Tibial nerve (tissue), 4 donors: ENCODE measurements around the gene STK4. TPM values are rescaled to one million over a fixed set of nuclear protein-coding genes. Genes with fewer than 3 reads are reported as not detected.
"Not testable (repeated sequence)": the region's sequence is repeated elsewhere in the genome, so short reads cannot be mapped to it uniquely, and the experiment has no call there.

ENCODE experiments used
- DNase-seq, 2 donors: peaks; one replicate each; pipeline ENCODE4 v3.0.0-alpha.2; 2019; ENCODE audit warnings: low spot score in 2 of 2
- H3K27ac ChIP-seq, 4 donors: fragments of 200-600 bp; sonication (generic) in 3 of 4; one replicate each; pipeline ENCODE4 v1.5.1; 2017 to 2019; ENCODE audit warnings: mild to moderate bottlenecking in 1 of 4
- H3K27me3 ChIP-seq, 2 donors: fragments of 200-600 bp; sonication (generic) in 1 of 2; one replicate each; pipeline versions ENCODE4 v1.5.1 to v1.6.0; 2017 to 2019
- H3K36me3 ChIP-seq, 3 donors: fragments of 200-600 bp; sonication (generic); one replicate each; pipeline ENCODE4 v1.5.1; 2018 to 2019
- H3K4me1 ChIP-seq, 4 donors: fragments of 200-600 bp; sonication (generic) in 3 of 4; one replicate each; pipeline ENCODE4 v1.5.1; 2017 to 2019
- H3K4me3 ChIP-seq, 4 donors: fragments of 200-600 bp; sonication (generic) in 3 of 4; one replicate each; pipeline ENCODE4 v1.5.1; 2017 to 2019; ENCODE audit warnings: mild to moderate bottlenecking in 1 of 4, moderate library complexity in 1 of 4
- H3K9me3 ChIP-seq, 4 donors: fragments of 200-600 bp; sonication (generic) in 3 of 4; one replicate each; pipeline ENCODE4 v1.5.1; 2017 to 2019
- CTCF ChIP-seq, 5 experiments: fragments of 200-600 bp in 3 of 5; fragments of 450-650 bp in 2 of 5; sonication (generic) in 3 of 5; IDR thresholded peaks; one replicate each; pipeline ENCODE4 v1.5.1; 2016 to 2019; ENCODE audit warnings: antibody characterized with exemption in 5 of 5, mild to moderate bottlenecking in 3 of 5, moderate library complexity in 2 of 5
- EP300 ChIP-seq, 2 donors: sonication (generic); formaldehyde crosslinking; IDR thresholded peaks; one replicate each; pipeline ENCODE4 v1.6.1; 2017; ENCODE audit warnings: antibody characterized with exemption in 2 of 2, mild to moderate bottlenecking in 1 of 2
- POLR2A ChIP-seq, 2 donors: fragments of 450-650 bp; IDR thresholded peaks; one replicate each; pipeline ENCODE4 v1.6.1; 2017; ENCODE audit warnings: antibody characterized with exemption in 2 of 2, mild to moderate bottlenecking in 2 of 2, moderate library complexity in 2 of 2
- WGBS, 2 donors: methylation state at CpG; one replicate each; pipeline ENCODE4 v1.1.5; 2018; 5-methylcytosine and 5-hydroxymethylcytosine counted together
- total RNA-seq, 4 donors: library from RNA; depleted of rRNA; stranded (reverse); fragments of >200 nt; gene quantifications; one replicate each; pipeline ENCODE4 v1.1.0, GENCODE V29; 2016

Gene STK4
- total RNA-seq, 4 donors from 2014 or later: 24.3 to 28.5 (median 27.1) TPM

- TF ChIP-seq EP300 (IDR thresholded peaks at IDR 0.05) (no peak), CTCF (IDR thresholded peaks at IDR 0.05) (no peak), POLR2A (IDR thresholded peaks at IDR 0.05) (no peak)
These were observed 55.3 kb downstream of the STK4 start for GRCh38 chr20:45021631-45022030.

GRCh38 chr20:45023140-45023539 lies 56.8 kb downstream of the STK4 start:
- not testable (repeated sequence) for H3K27me3 ChIP-seq, DNase-seq, H3K9me3 ChIP-seq, H3K4me3 ChIP-seq, H3K27ac ChIP-seq
- Histone ChIP-seq H3K36me3 (peaks cover 0 to 24% (median 0%) of the 10 kb centered on the region in 3 donors), H3K4me1 (peaks cover 0 to 36% (median 3%) of the 10 kb centered on the region in 4 donors)
- 88 to 92% methylated on average over 2 of the region's 2 CpGs for WGBS, 2 donors

More at GRCh38 chr20:45021631-45022030, 55.3 kb downstream of the STK4 start:
- Histone ChIP-seq H3K27ac (no peak overlapping the region), H3K4me3 (no peak overlapping the region), H3K9me3 (no peaks in the 10 kb centered on the region), H3K27me3 (no peaks in the 10 kb centered on the region), H3K36me3 (peaks cover 0 to 19% (median 0%) of the 10 kb centered on the region in 3 donors), H3K4me1 (peaks cover 0 to 51% (median 3%) of the 10 kb centered on the region in 4 donors)
- 49 to 54% methylated on average over 2 of the region's 2 CpGs for WGBS, 2 donors
- DNase-seq: no peak

- no peaks in the 10 kb centered on the region for H3K27me3 ChIP-seq
- WGBS, 2 donors: 75 to 79% methylated on average over 6 of the region's 6 CpGs
- TF ChIP-seq EP300 (IDR thresholded peaks at IDR 0.05) (no peak), CTCF (IDR thresholded peaks at IDR 0.05) (no peak), POLR2A (IDR thresholded peaks at IDR 0.05) (no peak)
- H3K9me3 ChIP-seq: no peaks in the 10 kb centered on the region
- H3K27ac ChIP-seq: no peak overlapping the region
- no peak overlapping the region for H3K4me3 ChIP-seq
- DNase-seq: no peak
- no peaks in the 10 kb centered on the region for H3K4me1 ChIP-seq
- H3K36me3 ChIP-seq: peaks cover 0 to 37% (median 0%) of the 10 kb centered on the region in 3 donors
These were observed 62.3 kb downstream of the STK4 start for GRCh38 chr20:45028424-45029136.

GRCh38 chr20:45029884-45030283 lies 63.6 kb downstream of the STK4 start:
- H3K9me3 ChIP-seq: no peaks in the 10 kb centered on the region
- peaks cover 0 to 35% (median 0%) of the 10 kb centered on the region in 3 donors for H3K36me3 ChIP-seq
- no peaks in the 10 kb centered on the region for H3K27me3 ChIP-seq
- H3K4me3 ChIP-seq: no peak overlapping the region
- TF ChIP-seq POLR2A (IDR thresholded peaks at IDR 0.05) (no peak), EP300 (IDR thresholded peaks at IDR 0.05) (no peak), CTCF (IDR thresholded peaks at IDR 0.05) (no peak)
- no peaks in the 10 kb centered on the region for H3K4me1 ChIP-seq
- H3K27ac ChIP-seq: no peak overlapping the region
- 92 to 97% methylated on average over 3 of the region's 3 CpGs for WGBS, 2 donors
- no peak for DNase-seq

GRCh38 chr20:45032276-45032675 lies 66.0 kb downstream of the STK4 start:
- no peak for TF ChIP-seq EP300 (IDR thresholded peaks at IDR 0.05)
- Histone ChIP-seq H3K4me1 (peaks cover 0 to 13% (median 3%) of the 10 kb centered on the region in 4 donors), H3K36me3 (peaks cover 0 to 13% (median 0%) of the 10 kb centered on the region in 3 donors), H3K4me3 (no peak overlapping the region), H3K27me3 (no peaks in the 10 kb centered on the region), H3K9me3 (no peaks in the 10 kb centered on the region), H3K27ac (no peak overlapping the region)
- 83 to 89% methylated on average over 2 of the region's 2 CpGs for WGBS, 2 donors
- no peak for DNase-seq

- no peaks in the 10 kb centered on the region for H3K9me3 ChIP-seq
- peaks cover 0 to 13% (median 0%) of the 10 kb centered on the region in 3 donors for H3K36me3 ChIP-seq
- no peak for DNase-seq
- H3K27me3 ChIP-seq: no peaks in the 10 kb centered on the region
- H3K4me3 ChIP-seq: no peak overlapping the region
- WGBS, 2 donors: 92 to 94% methylated on average over 3 of the region's 3 CpGs
- peaks cover 0 to 18% (median 4%) of the 10 kb centered on the region in 4 donors for H3K4me1 ChIP-seq
- no peak overlapping the region for H3K27ac ChIP-seq
- TF ChIP-seq POLR2A (IDR thresholded peaks at IDR 0.05): no peak
- no peak for TF ChIP-seq EP300 (IDR thresholded peaks at IDR 0.05)
- no peak for TF ChIP-seq CTCF (IDR thresholded peaks at IDR 0.05)
These were observed 66.5 kb downstream of the STK4 start for GRCh38 chr20:45032781-45033180.
